Fibroblast of peridontal ligament (primary cell): ENCODE results near the gene MIP.
"Not testable (repeated sequence)": the region's sequence is repeated elsewhere in the genome, so short reads cannot be mapped to it uniquely, and the experiment has no call there.

Experiments
- DNase-seq: peaks from one replicate; pipeline ENCODE4 v3.0.0-alpha.2; 2010; ENCODE audit errors: extremely low read depth

Gene MIP

DNA sequence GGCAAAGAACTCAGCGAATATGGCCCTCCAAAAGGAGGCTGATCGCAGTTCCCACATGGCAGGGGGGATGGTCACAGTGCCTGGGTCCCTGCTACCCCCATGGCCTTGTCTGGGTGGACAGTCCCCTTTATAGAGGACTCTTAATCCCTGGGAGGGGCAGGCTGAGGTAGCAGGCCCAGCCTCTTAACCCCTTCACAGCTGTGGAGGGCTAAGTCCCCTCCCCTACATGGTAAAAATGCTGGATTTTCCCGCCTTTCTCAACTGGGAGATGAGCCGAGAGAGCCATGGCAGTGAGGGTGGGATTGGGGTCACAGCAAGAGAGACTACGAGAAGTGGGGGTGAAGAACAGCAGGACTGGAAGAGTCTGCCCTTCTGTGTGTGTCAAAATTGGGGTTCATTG lies at the start of gene MIP:
TSS of gene MIP (minus strand) at position 101 of the 400 bp plus-strand sequence. CDS start at position 57, 44 bp downstream.
- no peak for DNase-seq

DNA sequence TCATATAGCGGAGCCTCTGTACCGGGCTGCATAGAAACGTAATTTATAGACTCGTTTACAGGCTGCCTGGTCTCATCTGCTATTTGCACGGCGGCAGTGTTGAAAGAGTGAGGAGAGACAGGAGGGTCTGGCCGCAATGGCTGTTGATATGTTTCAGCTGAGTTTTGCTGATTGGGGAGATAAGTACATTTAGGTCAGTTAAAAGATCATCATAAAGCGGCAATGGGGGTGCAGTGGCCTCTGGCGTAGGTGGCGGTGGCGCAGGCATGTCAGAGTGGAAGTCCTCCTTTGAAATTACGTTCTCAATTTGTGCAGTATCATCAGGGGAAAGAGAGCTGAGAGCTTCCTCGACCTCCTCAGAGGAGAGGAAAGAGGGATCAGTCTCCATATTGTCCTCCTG lies 45.4 kb upstream of the MIP start:
- not testable (repeated sequence) for DNase-seq

DNA sequence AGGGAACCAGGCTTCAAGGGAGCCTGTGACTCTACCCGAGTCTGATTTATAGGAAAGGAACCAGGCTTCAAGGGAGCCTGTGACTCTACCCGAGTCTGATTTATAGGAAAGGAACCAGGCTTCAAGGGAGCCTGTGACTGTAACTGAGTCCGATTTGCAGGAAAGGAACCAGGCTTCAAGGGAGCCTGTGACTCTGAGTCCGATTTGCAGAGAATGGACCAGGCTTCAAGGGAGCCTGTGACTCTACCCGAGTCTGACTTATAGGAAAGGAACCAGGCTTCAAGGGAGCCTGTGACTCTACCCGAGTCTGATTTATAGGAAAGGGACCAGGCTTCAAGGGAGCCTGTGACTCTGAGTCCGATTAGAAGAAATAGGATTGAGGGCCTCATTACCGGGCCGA lies 45.0 kb upstream of the MIP start:
- not testable (repeated sequence) for DNase-seq

DNA sequence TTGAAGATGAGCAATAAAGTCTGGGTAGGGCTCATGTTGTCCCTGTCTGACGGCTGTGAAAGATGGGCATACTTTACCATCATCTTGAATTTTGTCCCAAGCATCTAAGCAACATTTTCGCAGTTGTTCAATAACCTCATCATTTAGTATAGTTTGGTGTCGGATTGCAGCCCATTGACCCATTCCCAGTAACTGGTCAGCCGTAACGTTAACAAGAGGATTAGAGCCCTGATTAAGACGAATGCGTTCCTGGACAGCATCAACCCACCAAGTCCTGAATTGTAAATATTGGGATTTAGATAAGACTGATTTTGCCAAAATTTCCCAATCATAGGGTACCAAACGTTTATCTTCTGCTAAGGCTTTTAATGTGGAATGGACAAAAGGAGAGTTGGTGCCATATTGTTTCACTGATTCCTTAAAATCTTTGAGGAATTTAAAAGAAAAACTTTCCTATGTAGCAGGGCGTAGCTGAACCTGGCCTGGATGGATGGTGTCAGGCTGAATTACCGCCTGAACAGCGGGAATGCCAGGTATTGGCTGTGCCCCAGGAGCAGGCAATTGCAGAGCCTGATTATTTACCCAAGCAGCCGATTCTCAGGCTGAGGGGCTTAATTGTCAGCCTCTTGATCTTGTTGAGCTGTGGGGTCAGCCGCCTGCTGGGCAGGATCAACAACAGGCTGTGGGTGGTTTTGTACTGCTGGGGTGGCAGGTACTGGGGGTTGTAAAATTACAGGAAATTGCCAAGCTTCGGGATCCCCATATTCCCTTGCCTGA lies 43.9 kb upstream of the MIP start:
- not testable (repeated sequence) for DNase-seq

DNA sequence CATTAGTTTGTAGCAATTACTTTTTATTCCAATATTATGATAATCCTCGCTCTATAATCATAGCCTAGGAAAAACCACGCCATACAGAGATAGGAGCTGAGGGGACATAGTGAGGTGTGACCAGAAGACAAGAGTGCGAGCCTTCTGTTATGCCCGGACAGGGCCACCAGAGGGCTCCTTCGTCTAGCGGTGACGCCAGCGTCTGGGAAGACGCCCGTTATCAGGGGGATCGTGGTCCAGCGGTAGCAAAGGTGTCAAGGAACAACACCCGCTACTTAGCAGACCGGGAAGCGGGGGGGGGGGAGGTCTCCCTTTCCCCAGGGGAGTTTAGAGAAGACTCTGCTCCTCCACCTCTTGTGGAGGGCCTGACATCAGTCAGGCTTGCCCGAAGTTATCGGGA lies 42.2 kb upstream of the MIP start:
- peak; percentile 23 for DNase-seq

DNA sequence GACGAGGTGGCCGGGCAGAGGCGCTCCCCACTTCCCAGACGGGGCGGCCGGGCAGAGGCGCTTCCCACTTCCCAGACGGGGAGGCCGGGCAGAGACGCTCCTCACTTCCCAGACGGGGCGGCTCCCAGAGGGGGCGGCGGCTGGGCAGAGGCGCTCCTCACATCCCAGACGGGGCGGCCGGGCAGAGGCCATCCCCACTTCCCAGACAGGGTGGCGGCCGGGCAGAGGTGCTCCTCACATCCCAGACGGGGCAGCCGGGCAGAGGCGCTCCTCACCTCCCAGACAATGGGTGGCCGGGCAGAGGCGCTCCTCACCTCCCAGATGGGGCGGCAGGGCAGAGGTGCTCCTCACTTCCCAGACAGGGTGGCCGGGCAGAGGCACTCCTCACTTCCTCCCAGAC lies 40.0 kb upstream of the MIP start:
- not testable (repeated sequence) for DNase-seq

DNA sequence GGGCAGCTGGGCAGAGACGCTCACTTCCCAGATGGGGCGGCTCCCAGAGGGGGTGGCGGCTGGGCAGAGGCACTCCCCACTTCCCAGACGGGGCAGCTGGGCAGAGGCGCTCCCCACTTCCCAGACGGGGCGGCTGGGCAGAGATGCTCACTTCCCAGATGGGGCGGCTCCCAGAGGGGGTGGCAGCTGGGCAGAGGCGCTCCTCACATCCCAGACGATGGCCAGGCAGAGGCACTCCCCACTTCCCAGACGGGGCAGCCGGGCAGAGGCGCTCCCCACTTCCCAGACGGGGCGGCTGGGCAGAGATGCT lies 39.6 kb upstream of the MIP start:
- DNase-seq, result not testable (repeated sequence)

DNA sequence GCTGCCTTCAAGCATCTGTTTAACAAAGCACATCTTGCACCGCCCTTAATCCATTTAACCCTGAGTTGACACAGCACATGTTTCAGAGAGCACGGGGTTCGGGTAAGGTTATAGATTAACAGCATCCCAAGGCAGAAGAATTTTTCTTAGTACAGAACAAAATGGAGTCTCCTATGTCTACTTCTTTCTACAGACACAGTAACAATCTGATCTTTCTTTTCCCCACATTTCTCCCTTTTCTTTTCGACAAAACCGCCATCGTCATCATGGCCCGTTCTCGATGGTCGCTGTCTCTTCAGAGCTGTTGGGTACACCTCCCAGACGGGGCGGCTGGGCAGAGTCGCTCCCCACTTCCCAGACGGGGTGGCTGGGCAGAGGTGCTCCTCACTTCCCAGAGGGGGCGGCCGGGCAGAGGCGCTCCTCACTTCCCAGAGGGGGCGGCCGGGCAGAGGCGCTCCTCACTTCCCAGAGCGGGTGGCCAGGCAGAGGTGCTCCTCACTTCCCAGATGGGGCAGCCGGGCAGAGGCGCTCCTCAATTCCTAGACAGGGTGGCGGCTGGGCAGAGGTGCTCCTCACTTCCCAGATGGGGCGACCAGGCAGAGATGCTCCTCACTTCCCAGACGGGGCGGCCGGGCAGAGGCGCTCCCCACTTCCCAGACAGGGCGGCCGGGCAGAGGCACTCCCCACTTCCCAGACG lies 39.1 kb upstream of the MIP start:
- not testable (repeated sequence) for DNase-seq

DNA sequence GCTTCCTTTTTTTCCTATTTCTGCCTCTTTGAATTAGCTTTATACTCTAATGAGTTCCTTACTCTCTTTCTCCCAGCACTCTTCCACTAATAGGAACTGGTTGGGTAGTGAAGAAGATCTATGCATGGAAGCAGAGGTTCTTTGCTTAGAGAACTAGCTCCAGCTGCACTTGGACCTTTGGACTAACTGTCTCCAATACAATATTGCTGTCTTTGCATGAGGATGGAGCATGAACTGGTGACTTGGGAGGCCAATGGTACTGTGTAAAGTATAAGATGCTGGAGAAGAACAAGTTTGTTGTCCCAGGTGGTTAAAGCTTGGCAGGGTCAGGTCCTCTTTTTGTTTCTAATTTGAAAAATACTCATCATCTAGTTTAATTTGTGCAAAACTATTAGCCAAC lies 35.9 kb upstream of the MIP start:
- no peak for DNase-seq

DNA sequence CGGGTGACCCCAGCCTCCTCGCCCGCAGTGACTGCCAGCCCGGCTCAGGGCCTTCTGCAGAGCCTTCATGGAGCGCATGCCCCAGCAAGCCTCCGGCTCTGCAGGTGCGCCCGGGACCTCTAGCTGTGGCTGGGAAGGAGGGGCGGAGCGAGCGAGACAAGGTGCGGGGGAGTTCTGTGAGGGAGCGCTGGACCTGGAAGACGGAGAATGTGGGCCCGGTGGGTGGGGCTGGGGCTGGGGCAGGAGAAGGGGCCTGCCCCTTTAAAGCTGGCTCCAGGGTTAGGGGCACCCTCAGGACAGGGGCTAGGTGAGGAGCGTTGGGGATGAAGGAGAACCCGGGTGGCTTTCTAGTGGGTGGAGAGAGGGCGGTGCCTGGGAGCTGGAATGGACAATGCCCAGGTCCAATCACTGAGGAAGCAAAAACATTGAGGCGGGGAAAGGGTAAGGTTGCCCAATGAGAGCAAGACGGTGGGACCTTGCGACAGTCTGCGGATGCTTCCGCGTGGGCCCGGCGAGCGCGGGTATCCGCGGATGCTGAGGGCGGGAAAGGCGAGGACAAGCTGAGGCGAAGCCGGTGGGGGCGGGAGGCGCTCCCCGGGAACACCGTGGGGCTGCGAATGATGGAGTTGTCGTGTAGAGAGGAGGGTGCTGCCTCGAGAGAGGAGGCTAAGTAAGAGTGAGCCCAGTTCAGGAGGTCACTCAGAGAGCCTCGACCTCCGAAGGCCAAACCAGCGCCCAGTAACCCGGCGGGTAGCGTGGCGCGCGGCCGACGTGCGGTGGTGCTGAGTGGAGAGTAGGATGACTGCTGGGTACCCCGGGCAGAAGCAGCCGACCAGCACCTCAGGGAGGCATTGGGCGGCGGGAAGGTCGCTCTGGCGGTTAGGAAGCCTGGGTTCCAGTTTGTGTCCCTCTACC lies 33.8 kb upstream of the MIP start, which contains the start of gene GLS2:
TSS of gene GLS2 (minus strand) at position 121 of the 915 bp plus-strand sequence. CDS start at position 78, 43 bp downstream.
- DNase-seq, result peak; percentile 71

DNA sequence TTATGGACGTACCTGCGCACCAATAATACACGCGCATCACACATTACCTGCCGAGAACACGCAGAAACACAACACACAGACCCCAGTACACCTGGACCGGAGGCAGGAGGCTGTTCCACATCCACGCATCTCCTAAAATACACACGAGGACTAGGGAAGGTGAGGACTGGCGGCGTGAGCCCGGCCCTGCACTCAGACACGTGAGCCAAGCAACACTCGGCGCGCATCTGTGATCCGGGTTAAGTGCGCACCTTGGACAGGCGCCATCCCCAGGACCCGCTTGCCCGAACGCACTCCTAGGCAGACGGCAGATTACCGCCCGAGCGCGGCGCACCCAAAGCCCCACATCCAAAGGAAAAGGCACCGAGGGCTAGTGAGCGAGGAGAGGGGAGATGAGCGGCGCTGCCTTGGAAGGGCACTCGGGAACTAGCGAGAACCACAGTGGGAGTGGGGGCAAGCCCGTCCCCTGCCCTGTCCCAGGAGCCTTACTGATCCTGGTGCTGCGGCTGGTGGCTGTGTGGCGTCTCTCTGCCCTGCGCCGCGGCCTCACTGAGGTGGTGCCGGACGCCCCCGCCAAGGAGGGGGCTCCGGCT lies 33.1 kb upstream of the MIP start:
- DNase-seq, result no peak

DNA sequence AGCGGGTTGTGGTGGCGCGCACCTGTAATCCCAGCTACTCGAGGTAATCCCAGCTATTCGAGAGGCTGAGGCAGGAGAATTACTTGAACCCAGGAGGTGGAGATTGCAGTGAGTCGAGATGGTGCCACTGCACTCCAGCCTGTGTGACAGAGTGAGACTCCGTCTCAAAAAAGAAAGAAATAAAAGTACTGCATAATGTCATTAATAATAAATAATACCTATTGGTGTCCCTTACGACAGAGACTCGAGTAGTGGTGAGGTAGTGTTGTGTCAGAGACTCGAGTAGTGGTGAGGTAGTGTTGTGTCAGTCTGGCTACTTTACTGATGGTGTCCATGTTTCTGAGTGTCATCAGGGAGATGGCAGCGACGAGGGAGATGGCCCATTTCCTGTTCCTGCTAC lies 32.2 kb upstream of the MIP start:
- DNase-seq, result no peak

DNA sequence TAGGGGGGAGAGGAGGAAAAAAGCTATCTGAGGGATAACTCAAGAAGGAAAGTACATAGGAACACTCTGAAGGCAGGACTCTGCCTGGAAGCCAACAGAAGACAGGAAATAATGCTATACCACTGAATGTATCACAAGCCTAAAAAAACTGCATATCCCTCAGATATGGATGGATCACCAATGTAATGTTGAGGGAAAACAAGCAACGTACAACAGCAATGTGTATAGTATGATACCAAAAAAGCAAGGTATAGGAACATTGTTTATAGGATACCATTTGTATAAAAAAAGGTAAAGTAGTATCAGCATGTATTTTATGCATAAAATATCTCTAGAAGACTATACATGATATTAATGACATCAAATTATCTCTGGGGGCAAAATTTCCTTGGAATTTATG lies 30.1 kb upstream of the MIP start:
- DNase-seq, result no peak

DNA sequence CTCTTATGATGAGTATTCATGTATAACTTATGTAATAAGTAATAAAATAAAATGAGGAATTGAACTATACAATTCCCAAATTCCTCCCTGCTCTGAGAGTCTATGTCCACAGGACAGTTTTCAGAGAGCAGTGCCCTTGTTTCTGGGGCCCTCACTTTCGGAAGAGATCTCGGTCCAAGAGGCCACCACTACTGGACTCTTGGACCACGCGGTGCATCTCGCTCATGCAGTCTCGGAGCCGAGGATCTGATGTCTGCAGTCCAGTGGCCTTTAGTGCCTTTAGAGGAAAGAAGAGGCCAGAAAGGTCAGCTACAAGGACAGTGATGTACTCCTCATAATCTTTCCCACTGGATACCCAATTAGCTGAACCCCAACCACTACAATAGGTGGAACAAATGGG lies 25.2 kb upstream of the MIP start:
- DNase-seq, result no peak

DNA sequence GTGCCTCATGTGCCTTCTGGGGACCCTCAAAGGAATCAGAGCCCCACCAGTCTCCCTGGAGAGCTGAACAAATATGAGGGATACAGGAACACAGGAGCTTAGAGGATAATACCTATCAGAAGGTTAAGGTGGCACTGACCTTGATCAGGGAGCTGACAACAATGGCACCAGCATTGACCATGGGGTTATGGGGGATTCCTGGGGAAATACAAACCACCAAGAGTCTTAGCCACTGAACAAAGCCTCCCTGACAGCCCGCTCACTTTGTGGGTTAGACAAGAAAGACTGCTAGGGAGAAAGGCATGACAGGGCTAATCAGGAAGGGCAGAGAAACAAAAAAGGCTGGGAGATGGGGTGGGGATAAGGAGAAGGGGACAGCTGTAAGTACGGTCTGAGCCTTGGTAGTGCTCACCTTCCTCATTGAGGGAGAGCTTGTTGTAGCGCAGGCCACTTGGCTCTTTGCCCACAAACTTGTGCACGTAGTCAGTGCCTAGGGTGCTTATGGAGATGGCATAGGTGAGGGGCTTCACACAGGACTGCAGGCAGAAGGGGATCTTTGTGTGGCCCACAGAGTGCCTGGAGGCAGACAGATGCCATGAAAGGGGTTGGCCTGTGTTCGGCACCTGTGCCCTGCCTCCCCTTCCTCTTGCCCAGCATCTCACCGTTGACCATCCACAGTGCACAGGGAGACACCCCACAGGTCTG lies 23.2 kb upstream of the MIP start:
- no peak for DNase-seq

DNA sequence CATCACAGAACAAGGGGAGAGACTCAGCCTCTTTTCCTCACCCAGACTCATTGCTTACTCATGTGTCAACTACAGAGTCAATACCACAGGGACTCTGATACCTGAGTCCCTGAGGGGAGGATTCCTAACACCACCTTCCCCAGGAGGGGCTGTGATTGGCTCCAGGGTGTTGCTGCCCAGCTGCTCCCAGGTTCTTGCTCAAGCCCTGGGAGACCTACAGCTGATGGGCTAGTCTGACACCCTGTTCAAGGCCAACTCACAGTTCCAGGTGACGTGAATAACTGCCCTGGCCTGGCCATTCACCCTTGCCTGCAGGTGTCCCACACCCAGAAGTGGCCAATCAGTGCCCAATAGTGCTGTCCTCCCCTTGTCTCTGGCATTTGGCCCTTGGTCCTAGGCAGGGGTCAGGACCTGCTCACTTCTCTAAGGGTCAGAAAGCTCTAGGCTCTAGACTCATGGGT lies 22.5 kb upstream of the MIP start:
- DNase-seq, result no peak

DNA sequence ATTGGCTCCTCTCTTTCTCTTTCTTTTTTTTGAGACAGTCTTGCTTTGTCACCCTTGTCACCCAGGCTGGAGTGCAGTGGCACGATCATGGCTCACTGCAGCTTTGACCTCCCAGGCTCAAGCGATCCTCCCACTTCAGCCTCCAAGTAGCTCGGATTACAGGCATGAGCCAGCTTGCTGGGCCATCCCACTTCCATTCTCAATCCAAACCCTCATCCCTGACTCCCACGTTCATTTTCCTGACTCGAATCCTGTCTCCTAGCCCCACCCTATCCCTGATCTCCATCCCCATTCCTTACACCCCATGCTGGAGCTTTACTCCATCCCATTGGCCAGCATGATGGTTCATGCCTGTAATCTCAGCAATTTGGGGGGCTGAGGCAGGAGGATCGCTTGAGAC lies 21.7 kb upstream of the MIP start:
- DNase-seq, result no peak

DNA sequence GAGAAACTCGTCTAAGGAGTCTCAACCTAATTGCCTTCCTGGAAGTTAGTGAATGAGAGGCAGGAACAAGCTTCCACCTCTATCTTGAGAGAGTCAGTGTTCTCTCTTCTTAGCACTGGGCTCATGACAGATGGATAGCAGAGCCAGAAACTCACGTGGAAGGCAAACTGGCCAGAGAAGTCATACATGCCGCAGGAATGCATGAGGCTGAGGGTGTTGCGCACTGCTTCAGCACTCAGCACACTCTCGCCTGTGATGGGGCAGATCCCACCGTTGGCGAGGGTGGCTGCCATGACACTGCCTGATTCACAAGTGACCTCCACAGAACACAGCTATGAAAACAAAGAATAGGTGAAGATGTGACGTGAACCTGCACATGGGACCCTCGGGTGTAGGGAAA lies 19.9 kb upstream of the MIP start:
- DNase-seq, result no peak

DNA sequence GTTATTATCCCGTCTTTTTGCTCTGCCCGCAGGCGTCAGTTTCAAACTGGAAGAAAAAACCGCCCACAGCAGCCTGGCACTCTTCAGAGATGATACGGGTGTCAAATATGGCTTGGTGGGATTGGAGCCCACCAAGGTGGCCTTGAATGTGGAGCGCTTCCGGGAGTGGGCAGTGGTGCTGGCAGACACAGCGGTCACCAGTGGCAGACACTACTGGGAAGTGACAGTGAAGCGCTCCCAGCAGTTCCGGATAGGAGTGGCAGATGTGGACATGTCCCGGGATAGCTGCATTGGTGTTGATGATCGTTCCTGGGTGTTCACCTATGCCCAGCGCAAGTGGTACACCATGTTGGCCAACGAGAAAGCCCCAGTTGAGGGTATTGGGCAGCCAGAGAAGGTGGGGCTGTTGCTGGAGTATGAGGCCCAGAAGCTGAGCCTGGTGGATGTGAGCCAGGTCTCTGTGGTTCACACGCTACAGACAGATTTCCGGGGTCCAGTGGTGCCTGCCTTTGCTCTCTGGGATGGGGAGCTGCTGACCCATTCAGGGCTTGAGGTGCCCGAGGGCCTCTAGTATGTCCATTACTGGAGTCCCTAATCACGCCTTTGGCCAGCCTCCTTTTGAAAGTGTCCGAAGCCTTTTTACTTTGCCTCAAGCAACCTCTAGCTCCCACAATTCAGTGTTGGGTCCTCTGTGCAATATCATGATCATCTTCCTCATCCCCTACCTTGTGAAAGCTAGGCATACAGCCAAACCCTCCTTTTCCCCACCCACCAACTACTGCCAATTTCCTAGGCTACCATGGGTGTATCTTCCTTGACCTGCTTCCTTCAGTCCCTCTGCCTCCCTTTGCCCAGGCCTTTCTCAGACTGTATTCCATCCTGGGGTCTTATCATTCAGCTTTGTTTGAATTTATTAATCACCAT lies 14.8 kb upstream of the MIP start:
- no peak for DNase-seq
